HEK293 (cell line): ENCODE measurements around the gene KCTD2.

Experiments used
- CTCF ChIA-PET: fragments of 350-600 bp; formaldehyde crosslinking; extraction: SDS; loops from one replicate; lab custom pipeline; 2021; ENCODE audit warnings: antibody characterized with exemption; lab: Yijun Ruan, JAX
- POLR2A ChIA-PET: fragments of 300-600 bp; formaldehyde crosslinking; extraction: SDS; loops from one replicate; lab custom pipeline; 2020; ENCODE audit warnings: antibody characterized with exemption, inconsistent platforms; lab: Yijun Ruan, JAX
- H3K27ac ChIP-seq: fragments of 200-500 bp; sonication (Bioruptor generic); 2 replicates; pipeline ENCODE4 v1.5.1; 2014; ENCODE audit warnings: low read depth, low read length, control low read depth, inconsistent platforms; ENCODE audit errors: extremely low read depth
- H3K36me3 ChIP-seq, 2 experiments: fragments of 200-500 bp in 1 of 2; sonication (Bioruptor generic) in 1 of 2; 1 replicate in 1 of 2; 2 replicates in 1 of 2; pipeline ENCODE4 v1.5.1; 2014 to 2017; ENCODE audit warnings: inconsistent platforms in 2 of 2, low read length in 2 of 2; ENCODE audit not compliant: control insufficient read depth in 2 of 2, insufficient read depth in 1 of 2
- H3K4me1 ChIP-seq: fragments of 200-500 bp; sonication (Bioruptor generic); 2 replicates; pipeline ENCODE4 v1.5.1; 2014; ENCODE audit warnings: mild to moderate bottlenecking, low read length, inconsistent platforms; ENCODE audit not compliant: control insufficient read depth, insufficient read depth
- H3K4me3 ChIP-seq: 2 replicates; pipeline ENCODE4 v1.5.1; 2011; ENCODE audit warnings: low read depth, mild to moderate bottlenecking, control low read depth, low read length, moderate library complexity
- H3K9me3 ChIP-seq: fragments of 200-500 bp; sonication (Bioruptor generic); 2 replicates; pipeline ENCODE4 v1.5.1; 2014; ENCODE audit warnings: low read depth, low read length, inconsistent platforms; ENCODE audit not compliant: control insufficient read depth, insufficient read depth
- GFI1B ChIP-seq: fragments of 450-650 bp; formaldehyde crosslinking; IDR thresholded peaks from 2 replicates; pipeline ENCODE4 v1.5.1; 2016; ENCODE audit warnings: missing biosample characterization, missing genetic modification characterization
- GLI4 ChIP-seq: fragments of 450-650 bp; formaldehyde crosslinking; IDR thresholded peaks from 2 replicates; pipeline ENCODE4 v1.5.1; 2016; ENCODE audit warnings: missing biosample characterization, missing genetic modification characterization
- GLIS2 ChIP-seq: fragments of 450-650 bp; formaldehyde crosslinking; IDR thresholded peaks from 2 replicates; pipeline ENCODE4 v1.5.1; 2016; ENCODE audit warnings: missing biosample characterization, missing genetic modification characterization
- KLF1 ChIP-seq: fragments of 450-650 bp; formaldehyde crosslinking; IDR thresholded peaks from 2 replicates; pipeline ENCODE4 v1.5.1; 2016; ENCODE audit warnings: missing biosample characterization, missing genetic modification characterization
- REPIN1 ChIP-seq: fragments of 450-650 bp; formaldehyde crosslinking; IDR thresholded peaks from 2 replicates; pipeline ENCODE4 v1.5.1; 2017; ENCODE audit warnings: missing biosample characterization, missing genetic modification characterization, low read depth
- REST ChIP-seq: fragments of 450-650 bp; formaldehyde crosslinking; IDR thresholded peaks from 2 replicates; pipeline ENCODE4 v1.5.1; 2016; ENCODE audit warnings: missing biosample characterization, missing genetic modification characterization
- SCRT1 ChIP-seq: fragments of 450-650 bp; formaldehyde crosslinking; IDR thresholded peaks from 2 replicates; pipeline ENCODE4 v1.5.1; 2016; ENCODE audit warnings: missing biosample characterization, missing genetic modification characterization, borderline replicate concordance
- ZBTB6 ChIP-seq: fragments of 450-650 bp; formaldehyde crosslinking; IDR thresholded peaks from 2 replicates; pipeline ENCODE4 v1.5.1; 2017; ENCODE audit warnings: missing biosample characterization, missing genetic modification characterization
- ZFHX2 ChIP-seq: fragments of 450-650 bp; formaldehyde crosslinking; conservative IDR thresholded peaks from 2 replicates; pipeline ENCODE4 v1.5.1; 2016; ENCODE audit warnings: missing biosample characterization, missing genetic modification characterization
- ZIC2 ChIP-seq: fragments of 450-650 bp; formaldehyde crosslinking; IDR thresholded peaks from 2 replicates; pipeline ENCODE4 v1.5.1; 2016; ENCODE audit warnings: missing biosample characterization, missing genetic modification characterization
- ZNF10 ChIP-seq: fragments of 450-650 bp; formaldehyde crosslinking; IDR thresholded peaks from 2 replicates; pipeline ENCODE4 v1.5.1; 2017; ENCODE audit warnings: missing biosample characterization, missing genetic modification characterization
- ZNF114 ChIP-seq: fragments of 450-650 bp; formaldehyde crosslinking; IDR thresholded peaks from 2 replicates; pipeline ENCODE4 v1.5.0; 2017; ENCODE audit warnings: missing biosample characterization, missing genetic modification characterization
- ZNF121 ChIP-seq: fragments of 450-650 bp; formaldehyde crosslinking; IDR thresholded peaks from 2 replicates; pipeline ENCODE4 v1.5.1; 2016; ENCODE audit warnings: missing biosample characterization, missing genetic modification characterization
- ZNF174 ChIP-seq: fragments of 450-650 bp; formaldehyde crosslinking; IDR thresholded peaks from 2 replicates; pipeline ENCODE4 v1.5.0; 2017; ENCODE audit warnings: missing biosample characterization, mild to moderate bottlenecking, missing genetic modification characterization
- ZNF23 ChIP-seq: fragments of 450-650 bp; formaldehyde crosslinking; IDR thresholded peaks from 2 replicates; pipeline ENCODE4 v1.5.1; 2016; ENCODE audit warnings: missing biosample characterization, missing genetic modification characterization, borderline replicate concordance
- ZNF239 ChIP-seq: fragments of 450-650 bp; formaldehyde crosslinking; IDR thresholded peaks from 2 replicates; pipeline ENCODE4 v1.5.1; 2016; ENCODE audit warnings: missing biosample characterization, missing genetic modification characterization
- ZNF24 ChIP-seq: fragments of 450-650 bp; formaldehyde crosslinking; IDR thresholded peaks from 2 replicates; pipeline ENCODE4 v1.5.1; 2016; ENCODE audit warnings: missing biosample characterization, missing genetic modification characterization
- ZNF266 ChIP-seq: fragments of 450-650 bp; formaldehyde crosslinking; IDR thresholded peaks from 2 replicates; pipeline ENCODE4 v1.5.1; 2016; ENCODE audit warnings: missing biosample characterization, missing genetic modification characterization, low read depth
- ZNF292 ChIP-seq: fragments of 450-650 bp; formaldehyde crosslinking; IDR thresholded peaks from 2 replicates; pipeline ENCODE4 v1.5.1; 2016; ENCODE audit warnings: low read depth, missing biosample characterization, missing genetic modification characterization, borderline replicate concordance
- ZNF302 ChIP-seq: fragments of 450-650 bp; formaldehyde crosslinking; IDR thresholded peaks from 2 replicates; pipeline ENCODE4 v1.5.1; 2016; ENCODE audit warnings: missing biosample characterization, missing genetic modification characterization, low read depth
- ZNF350 ChIP-seq: fragments of 450-650 bp; formaldehyde crosslinking; IDR thresholded peaks from 2 replicates; pipeline ENCODE4 v1.5.0; 2017; ENCODE audit warnings: missing biosample characterization, mild to moderate bottlenecking, missing genetic modification characterization
- ZNF600 ChIP-seq: fragments of 450-650 bp; formaldehyde crosslinking; IDR thresholded peaks from 2 replicates; pipeline ENCODE4 v1.5.1; 2016; ENCODE audit warnings: missing biosample characterization, missing genetic modification characterization
- ZNF623 ChIP-seq: fragments of 450-650 bp; formaldehyde crosslinking; IDR thresholded peaks from 2 replicates; pipeline ENCODE4 v1.5.1; 2016; ENCODE audit warnings: missing biosample characterization, missing genetic modification characterization
- ZNF629 ChIP-seq: fragments of 450-650 bp; formaldehyde crosslinking; IDR thresholded peaks from 2 replicates; pipeline ENCODE4 v1.5.1; 2017; ENCODE audit warnings: missing biosample characterization, missing genetic modification characterization
- ZNF747 ChIP-seq: fragments of 450-650 bp; formaldehyde crosslinking; IDR thresholded peaks from 2 replicates; pipeline ENCODE4 v1.5.1; 2016; ENCODE audit warnings: missing biosample characterization, missing genetic modification characterization
- ZNF830 ChIP-seq: fragments of 450-650 bp; IDR thresholded peaks from 2 replicates; pipeline ENCODE4 v1.5.0; 2018; ENCODE audit warnings: missing biosample characterization, missing genetic modification characterization, low read depth, mild to moderate bottlenecking, moderate library complexity
- ZSCAN23 ChIP-seq: fragments of 450-650 bp; formaldehyde crosslinking; IDR thresholded peaks from 2 replicates; pipeline ENCODE4 v1.5.1; 2016; ENCODE audit warnings: missing biosample characterization, missing genetic modification characterization
- TF ChIP-seq, protein P1 (sequence below): fragments of 450-650 bp; formaldehyde crosslinking; IDR thresholded peaks from 2 replicates; pipeline ENCODE4 v1.5.1; 2016; ENCODE audit warnings: missing biosample characterization, missing genetic modification characterization

KCTD2 gene

GRCh38 chr17:75078284-75079022 lies 31.4 kb downstream of the KCTD2 start:
- CTCF ChIA-PET: interaction anchor here (0.7 to 1.6 kb wide), 3 partner anchors 19 to 218 kb away, joined by 3 to 8 read pairs (median 8); no protein-coding TSS in a partner anchor
- POLR2A ChIA-PET: no interaction called here
- Histone ChIP-seq H3K4me3 (no peak overlapping the region), H3K4me1 (peaks cover 2% of the 10 kb centered on the region; the same call in 1 of the 2 replicates), H3K36me3 (no peaks in the 10 kb centered on the region), H3K9me3 (no peaks in the 10 kb centered on the region), H3K27ac (no peak overlapping the region)
- TF ChIP-seq ZNF10 (tag by site-specific recombination) (no peak), ZSCAN23 (tag by site-specific recombination) (no peak), ZNF23 (tag by site-specific recombination) (no peak), KLF1 (tag by site-specific recombination) (peak; percentile 84), ZFHX2 (tag by site-specific recombination) (peak; percentile 50; the same call in 1 of the 2 replicates), ZNF350 (tag by site-specific recombination) (no peak), ZNF600 (tag by site-specific recombination) (0 out of 2 replicates have a peak, but pooled peaks have one; percentile 27), ZIC2 (tag by site-specific recombination) (peak; percentile 70)
- TF ChIP-seq, protein P1, sequence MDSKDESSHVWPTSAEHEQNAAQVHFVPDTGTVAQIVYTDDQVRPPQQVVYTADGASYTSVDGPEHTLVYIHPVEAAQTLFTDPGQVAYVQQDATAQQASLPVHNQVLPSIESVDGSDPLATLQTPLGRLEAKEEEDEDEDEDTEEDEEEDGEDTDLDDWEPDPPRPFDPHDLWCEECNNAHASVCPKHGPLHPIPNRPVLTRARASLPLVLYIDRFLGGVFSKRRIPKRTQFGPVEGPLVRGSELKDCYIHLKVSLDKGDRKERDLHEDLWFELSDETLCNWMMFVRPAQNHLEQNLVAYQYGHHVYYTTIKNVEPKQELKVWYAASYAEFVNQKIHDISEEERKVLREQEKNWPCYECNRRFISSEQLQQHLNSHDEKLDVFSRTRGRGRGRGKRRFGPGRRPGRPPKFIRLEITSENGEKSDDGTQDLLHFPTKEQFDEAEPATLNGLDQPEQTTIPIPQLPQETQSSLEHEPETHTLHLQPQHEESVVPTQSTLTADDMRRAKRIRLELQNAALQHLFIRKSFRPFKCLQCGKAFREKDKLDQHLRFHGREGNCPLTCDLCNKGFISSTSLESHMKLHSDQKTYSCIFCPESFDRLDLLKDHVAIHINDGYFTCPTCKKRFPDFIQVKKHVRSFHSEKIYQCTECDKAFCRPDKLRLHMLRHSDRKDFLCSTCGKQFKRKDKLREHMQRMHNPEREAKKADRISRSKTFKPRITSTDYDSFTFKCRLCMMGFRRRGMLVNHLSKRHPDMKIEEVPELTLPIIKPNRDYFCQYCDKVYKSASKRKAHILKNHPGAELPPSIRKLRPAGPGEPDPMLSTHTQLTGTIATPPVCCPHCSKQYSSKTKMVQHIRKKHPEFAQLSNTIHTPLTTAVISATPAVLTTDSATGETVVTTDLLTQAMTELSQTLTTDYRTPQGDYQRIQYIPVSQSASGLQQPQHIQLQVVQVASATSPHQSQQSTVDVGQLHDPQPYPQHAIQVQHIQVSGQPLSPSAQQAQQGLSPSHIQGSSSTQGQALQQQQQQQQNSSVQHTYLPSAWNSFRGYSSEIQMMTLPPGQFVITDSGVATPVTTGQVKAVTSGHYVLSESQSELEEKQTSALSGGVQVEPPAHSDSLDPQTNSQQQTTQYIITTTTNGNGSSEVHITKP (tag by site-specific recombination): peak; percentile 24; the same call in 1 of the 2 replicates

GRCh38 chr17:75079023-75079373 lies 32.0 kb downstream of the KCTD2 start:
- H3K4me1 ChIP-seq: peaks cover 2% of the 10 kb centered on the region; the same call in 1 of the 2 replicates
- CTCF ChIA-PET: interaction anchor here (1.3 to 1.6 kb wide), 3 partner anchors 19 to 31 kb away, joined by 3 to 8 read pairs (median 8); partner anchors contain the start of gene ARMC7
- no peak for TF ChIP-seq GFI1B (tag by site-specific recombination)
- no peak for TF ChIP-seq ZNF629
- TF ChIP-seq ZBTB6: no peak
- TF ChIP-seq GLIS2 (tag by site-specific recombination): no peak
- TF ChIP-seq ZNF121 (tag by site-specific recombination): no peak
- no peak for TF ChIP-seq ZNF830
- TF ChIP-seq ZNF114 (tag by site-specific recombination): no peak
- no peak for TF ChIP-seq ZNF24 (tag by site-specific recombination)
- no peak for TF ChIP-seq ZNF623 (tag by site-specific recombination)
- no peak for TF ChIP-seq ZNF239 (tag by site-specific recombination)
- no peak for TF ChIP-seq REST (tag by site-specific recombination)
- no peak for TF ChIP-seq ZNF266
- TF ChIP-seq ZNF747 (tag by site-specific recombination): no peak
- no peak for TF ChIP-seq REPIN1 (tag by site-specific recombination)
- TF ChIP-seq ZNF174: no peak
- no peak for TF ChIP-seq GLI4 (tag by site-specific recombination)
- TF ChIP-seq ZNF302 (tag by site-specific recombination): no peak
- no peak for TF ChIP-seq ZNF292 (tag by site-specific recombination)
- no peak for TF ChIP-seq SCRT1 (tag by site-specific recombination)
- POLR2A ChIA-PET: no interaction called here
- no peak overlapping the region for H3K27ac ChIP-seq
- no peaks in the 10 kb centered on the region for H3K9me3 ChIP-seq
- H3K36me3 ChIP-seq: no peaks in the 10 kb centered on the region
- H3K4me3 ChIP-seq: no peak overlapping the region
